H1 (cell line): Measurements from ENCODE around the gene FHDC1. TPM values are rescaled to one million over a fixed set of nuclear protein-coding genes. Genes with fewer than 3 reads are reported as not detected.

Experiments used
- CTCF ChIA-PET: fragments of 300-600 bp; sonication (Branson Sonifier 250); formaldehyde crosslinking; loops from one replicate; lab custom pipeline; 2021; ENCODE audit not compliant: partially characterized antibody; lab: Charles Lee
- POLR2A ChIA-PET: fragments of 300-600 bp; sonication (Branson Sonifier 250); formaldehyde crosslinking; loops from one replicate; lab custom pipeline; 2021; ENCODE audit warnings: inconsistent platforms; ENCODE audit not compliant: partially characterized antibody; lab: Charles Lee
- DNase-seq, 2 experiments: peaks; one replicate each; pipeline versions ENCODE4 v3.0.0 to v3.0.0-alpha.2; 2010 to 2022; ENCODE audit warnings: low spot score in 2 of 2, low read depth in 1 of 2, mixed read lengths in 1 of 2
- FAIRE-seq: peaks from 2 replicates; lab custom pipeline; 2011; peaks lifted over from hg19 to GRCh38; lab: Jason Lieb, UNC
- H2AFZ ChIP-seq: 2 replicates; pipeline ENCODE4 v1.8.1; 2012; ENCODE audit warnings: low read length, inconsistent platforms
- H2AK5ac ChIP-seq: 2 replicates; pipeline ENCODE4 v1.6.1; 2013; ENCODE audit warnings: low read depth, low read length
- H2BK120ac ChIP-seq: replicated peaks from 2 replicates; pipeline ENCODE3; 2013; ENCODE audit warnings: low read depth, low read length, inconsistent platforms
- H2BK12ac ChIP-seq: 2 replicates; pipeline ENCODE4 v1.6.1; 2013; ENCODE audit warnings: low read depth, low read length
- H2BK15ac ChIP-seq: 2 replicates; pipeline ENCODE4 v1.6.1; 2013; ENCODE audit warnings: low read length
- H2BK20ac ChIP-seq: 2 replicates; pipeline ENCODE4 v1.6.1; 2013; ENCODE audit warnings: low read length
- H2BK5ac ChIP-seq: 2 replicates; pipeline ENCODE4 v1.6.1; 2013; ENCODE audit warnings: low read depth, low read length
- H3K14ac ChIP-seq: 2 replicates; pipeline ENCODE4 v1.6.1; 2013; ENCODE audit warnings: inconsistent platforms; ENCODE audit not compliant: insufficient read length
- H3K18ac ChIP-seq: 2 replicates; pipeline ENCODE4 v1.6.1; 2013; ENCODE audit warnings: low read length; ENCODE audit errors: extremely low read depth
- H3K23ac ChIP-seq: 2 replicates; pipeline ENCODE4 v1.6.1; 2013; ENCODE audit warnings: inconsistent platforms; ENCODE audit not compliant: insufficient read length
- H3K23me2 ChIP-seq: 2 replicates; pipeline ENCODE4 v1.6.1; 2013; ENCODE audit warnings: low read depth, low read length
- H3K27ac ChIP-seq: 2 replicates; pipeline ENCODE4 v1.6.1; 2011; ENCODE audit warnings: low read depth, low read length, inconsistent platforms
- H3K27me3 ChIP-seq, 4 experiments: replicated peaks in 1 of 4; 1 replicate in 1 of 4; 2 replicates in 3 of 4; pipeline versions ENCODE4 v1.6.1 to v1.8.1; 2011 to 2013; ENCODE audit warnings: low read length in 3 of 4, mild to moderate bottlenecking in 3 of 4, inconsistent platforms in 2 of 4, mixed read lengths in 2 of 4, moderate library complexity in 1 of 4; ENCODE audit not compliant: control insufficient read depth in 3 of 4, insufficient read depth in 3 of 4; ENCODE audit errors: extremely low read depth in 1 of 4
- H3K36me3 ChIP-seq, 4 experiments: 2 replicates each; pipeline versions ENCODE4 v1.6.1 to v1.8.1; 2011 to 2013; ENCODE audit warnings: mild to moderate bottlenecking in 4 of 4, low read length in 3 of 4, moderate library complexity in 2 of 4, control low read depth in 1 of 4, inconsistent platforms in 1 of 4; ENCODE audit not compliant: insufficient read depth in 4 of 4, control insufficient read depth in 2 of 4
- H3K4ac ChIP-seq: replicated peaks from 2 replicates; pipeline ENCODE3; 2013; ENCODE audit warnings: low read length, low read depth, mixed read lengths, inconsistent platforms; ENCODE audit not compliant: insufficient read length
- H3K4me1 ChIP-seq, 4 experiments: replicated peaks in 1 of 4; 1 replicate in 1 of 4; 2 replicates in 3 of 4; pipeline versions ENCODE4 v1.6.1 to v1.8.1; 2011 to 2013; ENCODE audit warnings: low read length in 3 of 4, inconsistent platforms in 2 of 4, mixed read lengths in 1 of 4; ENCODE audit not compliant: insufficient read depth in 4 of 4, control insufficient read depth in 3 of 4
- H3K4me2 ChIP-seq, 2 experiments: 2 replicates each; pipeline versions ENCODE4 v1.6.1 to v1.8.1; 2011 to 2013; ENCODE audit warnings: low read depth in 2 of 2, low read length in 2 of 2, control low read depth in 1 of 2, inconsistent platforms in 1 of 2, mild to moderate bottlenecking in 1 of 2; ENCODE audit not compliant: insufficient read depth in 1 of 2
- H3K4me3 ChIP-seq, 4 experiments: fragments of 200-600, 300-600 bp in 1 of 4; sonication (generic), shearing (Covaris generic), sonication (Bioruptor Twin) in 1 of 4; 2 replicates each; pipeline versions ENCODE4 v1.5.1 to v1.8.1; 2011 to 2016; ENCODE audit warnings: low read length in 4 of 4, low read depth in 3 of 4, control low read depth in 2 of 4, inconsistent platforms in 2 of 4, mild to moderate bottlenecking in 2 of 4, mixed read lengths in 1 of 4, moderate library complexity in 1 of 4; ENCODE audit not compliant: insufficient read depth in 2 of 4; ENCODE audit errors: extremely low read depth in 1 of 4
- H3K56ac ChIP-seq: replicated peaks from 2 replicates; pipeline ENCODE3; 2013; ENCODE audit warnings: low read depth, mild to moderate bottlenecking, mixed read lengths, low read length, inconsistent platforms; ENCODE audit not compliant: insufficient read length
- H3K79me1 ChIP-seq: 2 replicates; pipeline ENCODE4 v1.6.1; 2013; ENCODE audit warnings: low read depth, low read length, control low read depth
- H3K79me2 ChIP-seq, 2 experiments: 2 replicates each; pipeline versions ENCODE4 v1.6.1 to v1.8.1; 2012 to 2013; ENCODE audit warnings: low read length in 2 of 2, mild to moderate bottlenecking in 2 of 2, inconsistent platforms in 1 of 2; ENCODE audit not compliant: insufficient read depth in 2 of 2, control insufficient read depth in 1 of 2
- H3K9ac ChIP-seq, 4 experiments: replicated peaks in 1 of 4; 1 replicate in 1 of 4; 2 replicates in 3 of 4; pipeline versions ENCODE4 v1.6.1 to v1.8.1; 2011 to 2013; ENCODE audit warnings: low read depth in 3 of 4, low read length in 3 of 4, control low read depth in 2 of 4, mild to moderate bottlenecking in 2 of 4, moderate library complexity in 2 of 4, inconsistent platforms in 1 of 4; ENCODE audit errors: extremely low read depth in 1 of 4
- H3K9me3 ChIP-seq, 2 experiments: 2 replicates each; pipeline versions ENCODE4 v1.6.1 to v1.8.1; 2012 to 2013; ENCODE audit warnings: mild to moderate bottlenecking in 2 of 2, moderate library complexity in 2 of 2, control low read depth in 1 of 2, inconsistent platforms in 1 of 2, low read depth in 1 of 2, low read length in 1 of 2, mixed read lengths in 1 of 2; ENCODE audit not compliant: insufficient read depth in 2 of 2
- H4K20me1 ChIP-seq, 2 experiments: replicated peaks in 1 of 2; 2 replicates each; pipeline versions ENCODE3 to v1.8.1; 2011 to 2013; ENCODE audit warnings: inconsistent platforms in 2 of 2, low read length in 2 of 2, mild to moderate bottlenecking in 1 of 2; ENCODE audit not compliant: insufficient read depth in 2 of 2, control insufficient read depth in 1 of 2
- H4K5ac ChIP-seq: 2 replicates; pipeline ENCODE4 v1.6.1; 2013; ENCODE audit warnings: low read length, low read depth, mixed read lengths, inconsistent platforms; ENCODE audit not compliant: insufficient read length
- H4K8ac ChIP-seq: 2 replicates; pipeline ENCODE4 v1.8.0; 2013; ENCODE audit warnings: mild to moderate bottlenecking, moderate library complexity, low read length, inconsistent platforms; ENCODE audit not compliant: insufficient read depth; ENCODE audit errors: extremely low read depth
- H4K91ac ChIP-seq: replicated peaks from 2 replicates; pipeline ENCODE3; 2013; ENCODE audit warnings: low read length, mixed read lengths, inconsistent platforms; ENCODE audit not compliant: insufficient read length
- ATF2 ChIP-seq: IDR thresholded peaks from 2 replicates; pipeline ENCODE4 v1.6.1; 2012; ENCODE audit warnings: low read length, inconsistent platforms
- EP300 ChIP-seq, 2 experiments: IDR thresholded peaks; 1 replicate in 1 of 2; 2 replicates in 1 of 2; pipeline ENCODE4 v1.6.1; 2011 to 2012; ENCODE audit warnings: low read depth in 2 of 2, low read length in 2 of 2, mild to moderate bottlenecking in 2 of 2, borderline replicate concordance in 1 of 2, inconsistent platforms in 1 of 2, moderate library complexity in 1 of 2
- JUND ChIP-seq: IDR thresholded peaks from 2 replicates; pipeline ENCODE4 v1.6.1; 2011; ENCODE audit warnings: mild to moderate bottlenecking, improper control_type of control experiment, low read length
- POLR2AphosphoS5 ChIP-seq: IDR thresholded peaks from 2 replicates; pipeline ENCODE4 v1.6.1; 2011; ENCODE audit warnings: low read depth, low read length
- SRF ChIP-seq: IDR thresholded peaks from 2 replicates; pipeline ENCODE4 v1.6.1; 2011; ENCODE audit warnings: mild to moderate bottlenecking, low read depth, low read length, moderate library complexity
- TEAD4 ChIP-seq: IDR thresholded peaks from 2 replicates; pipeline ENCODE4 v1.6.1; 2012; ENCODE audit warnings: low read depth, low read length, inconsistent platforms, mixed read lengths
- ZNF274 ChIP-seq: IDR thresholded peaks from 2 replicates; pipeline ENCODE4 v1.7.0; 2012; ENCODE audit warnings: low read length, borderline replicate concordance; ENCODE audit errors: extremely low read depth
- WGBS, 2 experiments: shearing (Covaris generic) in 1 of 2; methylation state at CpG; one replicate each; pipeline versions ENCODE4 v1.1.6 to v1.1.7; 2013 to 2015; ENCODE audit warnings: low lambda C conversion rate in 2 of 2, mixed read lengths in 2 of 2, inconsistent platforms in 1 of 2, low coverage in 1 of 2, missing lambda C conversion rate in 1 of 2; ENCODE audit not compliant: insufficient replicate concordance in 2 of 2, insufficient coverage in 1 of 2, insufficient read length in 1 of 2; ENCODE audit errors: extremely low coverage in 1 of 2, missing lambda C conversion rate in 1 of 2; 5-methylcytosine and 5-hydroxymethylcytosine counted together
- polyA plus RNA-seq, 7 experiments: library from polyadenylated mRNA; depleted of rRNA in 3 of 7; stranded (reverse) in 5 of 7; unstranded in 2 of 7; fragments of >200 nt in 5 of 7; fragments of 200-250 nt in 2 of 7; gene quantifications; 1 replicate in 5 of 7; 2 replicates in 1 of 7; 4 replicates in 1 of 7; pipeline versions ENCODE4 v1.2.1 to v1.2.3, GENCODE V29; 2011 to 2013; ENCODE audit warnings: missing spikeins in 2 of 7, mixed read lengths in 2 of 7
- total RNA-seq: library from RNA; stranded (reverse); fragmentation: NEBNext Ultra II Directional; extraction: Animal tissue kit (Norgen Biotek cat#: 25700); gene quantifications from 2 replicates; pipeline ENCODE4 v1.2.1, GENCODE V29; 2021
- TF ChIP-seq, protein P1 (sequence below), 3 experiments: IDR thresholded peaks; 1 replicate in 2 of 3; 2 replicates in 1 of 3; pipeline versions ENCODE4 v1.5.1 to v1.6.1; 2011; ENCODE audit warnings: low read length in 3 of 3, mild to moderate bottlenecking in 3 of 3, inconsistent platforms in 2 of 3, low read depth in 1 of 3, moderate library complexity in 1 of 3; ENCODE audit not compliant: insufficient read depth in 1 of 3; ENCODE audit errors: control extremely low read depth in 1 of 3

Gene FHDC1
- total and polyA plus RNA-seq, 2 of the 8 experiments (the other 6 are each of a cell fraction or from before 2014, with no cell fraction given), result 6.4 to 28.6 TPM

DNA sequence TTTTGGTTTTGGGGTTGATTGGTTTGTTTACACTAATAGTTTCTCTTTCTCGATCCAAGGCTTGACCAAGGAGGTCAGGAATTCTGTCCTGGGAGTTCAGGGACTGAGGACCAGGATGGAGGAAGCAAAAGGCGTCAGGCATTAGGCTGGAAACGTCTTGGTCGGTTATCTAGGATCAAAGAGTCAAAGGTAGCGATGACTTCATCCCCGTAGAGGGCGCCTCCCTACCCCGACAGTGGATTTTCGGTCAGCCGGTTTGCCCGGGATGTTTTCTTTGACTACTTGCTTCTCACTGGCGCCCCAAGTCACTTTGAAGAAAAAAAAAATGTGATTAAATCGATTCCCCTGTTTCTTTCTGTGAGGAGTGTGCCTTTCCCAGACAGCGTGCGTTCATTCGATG lies 980 bp upstream of the FHDC1 start:
- no peak overlapping the region for H2BK5ac ChIP-seq
- H2AK5ac ChIP-seq, result no peak overlapping the region
- peak overlapping the region in 1 of 4 experiments; percentile 89; a peak in 3 of 7 replicates for H3K9ac ChIP-seq
- no peak for DNase-seq
- H2AFZ ChIP-seq, result no peak overlapping the region
- peak overlapping the region; percentile 76 to 97 (median 82); a peak in 7 of 8 replicates for H3K4me3 ChIP-seq
- no peak overlapping the region for H4K91ac ChIP-seq
- no peaks in the 10 kb centered on the region for H3K79me1 ChIP-seq
- no peak overlapping the region for H2BK15ac ChIP-seq
- H2BK12ac ChIP-seq, result no peak overlapping the region; the same call in 1 of the 2 replicates
- H3K4me2 ChIP-seq, result peak overlapping the region; percentile 65 to 97
- H4K8ac ChIP-seq, result no peak overlapping the region
- H3K4me1 ChIP-seq, result peaks cover 0 to 11% (median 6%) of the 10 kb centered on the region in 4 experiments; a peak in 6 of 7 replicates
- POLR2A ChIA-PET, result interaction anchor here (0.6 to 6.6 kb wide), 6 partner anchors 9 to 531 kb away, joined by 3 to 61 read pairs (median 4); partner anchors contain the start of gene TMEM131L
- H3K18ac ChIP-seq, result no peak overlapping the region; the same call in 1 of the 2 replicates
- no peak overlapping the region for H2BK120ac ChIP-seq
- no peaks in the 10 kb centered on the region for H3K9me3 ChIP-seq
- H4K5ac ChIP-seq, result no peak overlapping the region
- CTCF ChIA-PET, result interaction anchor here (0.7 to 6.6 kb wide), 29 partner anchors 9 to 830 kb away, joined by 3 to 35 read pairs (median 4); no protein-coding TSS in a partner anchor
- H3K27me3 ChIP-seq, result peaks cover 0 to 13% (median 5%) of the 10 kb centered on the region in 4 experiments; a peak in 3 of 7 replicates
- no peak overlapping the region for H3K56ac ChIP-seq
- peaks cover 11 to 16% of the 10 kb centered on the region in 2 experiments for H4K20me1 ChIP-seq
- 3% methylated on average over 16 of the region's 16 CpGs; no CpG with 5 or more reads in 1 of the 2 experiments for WGBS, 2 experiments
- H3K27ac ChIP-seq, result no peak overlapping the region
- H3K36me3 ChIP-seq, result no peaks in the 10 kb centered on the region
- H2BK20ac ChIP-seq, result no peak overlapping the region
- peak; percentile 85 for FAIRE-seq
- H3K23me2 ChIP-seq, result peaks cover 2% of the 10 kb centered on the region; the same call in 1 of the 2 replicates
- no peak overlapping the region for H3K14ac ChIP-seq
- H3K79me2 ChIP-seq, result peaks cover 12 to 27% of the 10 kb centered on the region in 2 experiments
- no peak overlapping the region for H3K4ac ChIP-seq
- H3K23ac ChIP-seq, result no peak overlapping the region
- TF ChIP-seq TEAD4 (no peak), SRF (no peak), EP300 (IDR thresholded peaks at IDR 0.05; ENCODE audit: borderline replicate concordance in 1 of 2, low read depth in 2 of 2, low read length in 2 of 2) (no peak), ZNF274 (no peak), JUND (peak; percentile 84), ATF2 (peak; percentile 57; the same call in 1 of the 2 replicates), POLR2AphosphoS5 (0 out of 2 replicates have a peak, but pooled peaks have one; percentile 4)
- TF ChIP-seq, protein P1, sequence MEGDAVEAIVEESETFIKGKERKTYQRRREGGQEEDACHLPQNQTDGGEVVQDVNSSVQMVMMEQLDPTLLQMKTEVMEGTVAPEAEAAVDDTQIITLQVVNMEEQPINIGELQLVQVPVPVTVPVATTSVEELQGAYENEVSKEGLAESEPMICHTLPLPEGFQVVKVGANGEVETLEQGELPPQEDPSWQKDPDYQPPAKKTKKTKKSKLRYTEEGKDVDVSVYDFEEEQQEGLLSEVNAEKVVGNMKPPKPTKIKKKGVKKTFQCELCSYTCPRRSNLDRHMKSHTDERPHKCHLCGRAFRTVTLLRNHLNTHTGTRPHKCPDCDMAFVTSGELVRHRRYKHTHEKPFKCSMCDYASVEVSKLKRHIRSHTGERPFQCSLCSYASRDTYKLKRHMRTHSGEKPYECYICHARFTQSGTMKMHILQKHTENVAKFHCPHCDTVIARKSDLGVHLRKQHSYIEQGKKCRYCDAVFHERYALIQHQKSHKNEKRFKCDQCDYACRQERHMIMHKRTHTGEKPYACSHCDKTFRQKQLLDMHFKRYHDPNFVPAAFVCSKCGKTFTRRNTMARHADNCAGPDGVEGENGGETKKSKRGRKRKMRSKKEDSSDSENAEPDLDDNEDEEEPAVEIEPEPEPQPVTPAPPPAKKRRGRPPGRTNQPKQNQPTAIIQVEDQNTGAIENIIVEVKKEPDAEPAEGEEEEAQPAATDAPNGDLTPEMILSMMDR (IDR thresholded peaks at IDR 0.05; ENCODE audit: control extremely low read depth in 1 of 3, insufficient read depth in 1 of 3, low read depth in 1 of 3, low read length in 3 of 3), result peak in 2 of 3 experiments; percentile 38 to 52; a peak in 3 of 4 replicates
